Pancreas (tissue), 10 donors: ENCODE data around the gene SLC22A31. TPM values are rescaled to one million over a fixed set of nuclear protein-coding genes. Genes with fewer than 3 reads are reported as not detected.

Experiments
- ATAC-seq, 4 donors: fragments of 200-7000 bp; cut with Tn5 transposase; one replicate each; pipeline versions ENCODE4 v1.8.0 to v1.9.1; 2020; ENCODE audit warnings: mild to moderate bottlenecking in 4 of 4, moderate library complexity in 4 of 4
- DNase-seq, 6 donors: peaks; one replicate each; pipeline ENCODE4 v3.0.0-alpha.2; 2020
- FAIRE-seq: peaks from 2 replicates; lab custom pipeline; 2012; peaks lifted over from hg19 to GRCh38; lab: Jason Lieb, UNC
- H3K27ac ChIP-seq, 4 donors: fragments of 200-600 bp; sonication (generic); 1 replicate in 3 of 4; 2 replicates in 1 of 4; pipeline versions ENCODE4 v1.5.0 to v1.8.0; 2020
- H3K27me3 ChIP-seq, 4 donors: fragments of 200-600 bp; one replicate each; pipeline ENCODE4 v1.8.0; 2021
- H3K36me3 ChIP-seq, 3 donors: fragments of 200-600 bp; sonication (generic) in 1 of 3; one replicate each; pipeline versions ENCODE4 v1.5.0 to v1.8.0; 2020 to 2021
- H3K4me1 ChIP-seq, 3 donors: fragments of 200-600 bp; one replicate each; pipeline ENCODE4 v1.8.0; 2021
- H3K4me3 ChIP-seq, 4 donors: fragments of 200-600 bp; sonication (generic) in 2 of 4; one replicate each; pipeline versions ENCODE4 v1.5.0 to v1.8.0; 2020 to 2021
- H3K9me3 ChIP-seq, 4 donors: fragments of 200-600 bp; one replicate each; pipeline ENCODE4 v1.8.0; 2021
- CTCF ChIP-seq, 4 donors: fragments of 200-600 bp; sonication (generic) in 3 of 4; IDR thresholded peaks; one replicate each; pipeline versions ENCODE4 v1.5.0 to v1.8.0; 2021; ENCODE audit warnings: antibody characterized with exemption in 4 of 4
- WGBS, 2 donors: extraction: QIAGEN DNeasy Blood & Tissue Kit; methylation state at CpG; one replicate each; pipeline ENCODE4 v1.1.7; 2013; 5-methylcytosine and 5-hydroxymethylcytosine counted together
- intact Hi-C, 3 donors: fragments of 100-400 bp; cut with DNase I; formaldehyde crosslinking; loops; one replicate each; pipeline versions ENCODE4 v1.11.1 to v1.14.2; 2022
- polyA plus RNA-seq, 2 donors: library from polyadenylated mRNA; stranded (reverse); fragments of 200-250 nt; gene quantifications; one replicate each; pipeline ENCODE4 v1.2.3, GENCODE V29; 2013
- total RNA-seq, 6 donors: library from RNA; stranded (reverse); fragmentation: NEBNext Ultra II Directional in 4 of 6; extraction: Animal tissue kit (Norgen Biotek cat#: 25700) in 4 of 6; gene quantifications; one replicate each; pipeline versions ENCODE4 v1.2.1 to v1.2.4, GENCODE V29; 2021 to 2023
- donor health status: healthy with polysubstance abuse.
- donor health status: DM: no; HTN: no; CAD: no; lungs with moderate emphysema.
- donor health status: DM: no; HTN: no; CAD: no.
- donor health status: control.
- donor health status: control.
- donor health status: Bipolar disorder and iron deficiency.
- donor health status: DM: yes; HTN: yes; CAD: no.
- donor health status: DM: no; HTN: no; CAD: no.
- donor health status: DM: no; HTN: no; CAD: no.
- donor health status: DM: yes; HTN: yes; CAD: no.

Gene SLC22A31
- total and polyA plus RNA-seq, 8 donors, result 0.37 to 131 (median 39.0) TPM

- ATAC-seq (no peak), FAIRE-seq (no peak), DNase-seq (peak in 4 of 6 donors; percentile 16 to 70 (median 44))
- intact Hi-C loops, result no loop called here
- no peak for TF ChIP-seq CTCF (IDR thresholded peaks at IDR 0.05)
- Histone ChIP-seq H3K9me3 (no peaks in the 10 kb centered on the region), H3K36me3 (no peaks in the 10 kb centered on the region), H3K4me1 (no peaks in the 10 kb centered on the region), H3K4me3 (no peak overlapping the region), H3K27ac (no peak overlapping the region), H3K27me3 (no peaks in the 10 kb centered on the region)
- WGBS, 2 donors, result 77 to 84% methylated on average over 28 of the region's 28 CpGs
Observed at GRCh38 chr16:89198417-89199240, 1.7 kb downstream of the SLC22A31 start.

GRCh38 chr16:89197633-89198416, 2.5 kb downstream of the SLC22A31 start:
- DNase-seq (peak in 3 of 6 donors; percentile 18 to 77 (median 57)), FAIRE-seq (no peak), ATAC-seq (no peak)
- WGBS, 2 donors, result 76 to 78% methylated on average over 26 of the region's 26 CpGs
- Histone ChIP-seq H3K4me3 (no peak overlapping the region), H3K27me3 (no peaks in the 10 kb centered on the region), H3K4me1 (no peaks in the 10 kb centered on the region), H3K36me3 (no peaks in the 10 kb centered on the region), H3K27ac (no peak overlapping the region), H3K9me3 (no peaks in the 10 kb centered on the region)
- TF ChIP-seq CTCF (IDR thresholded peaks at IDR 0.05), result no peak
- intact Hi-C loops, result no loop called here

- no peak overlapping the region for H3K27ac ChIP-seq
- H3K4me3 ChIP-seq, result no peak overlapping the region
- intact Hi-C loops, result no loop called here
- no peak for TF ChIP-seq CTCF (IDR thresholded peaks at IDR 0.05)
- no peaks in the 10 kb centered on the region for H3K27me3 ChIP-seq
- DNase-seq (peak in 3 of 6 donors; percentile 15 to 75 (median 30)), FAIRE-seq (no peak), ATAC-seq (no peak)
- H3K4me1 ChIP-seq, result no peaks in the 10 kb centered on the region
- no peaks in the 10 kb centered on the region for H3K9me3 ChIP-seq
- 84 to 88% methylated on average over 13 of the region's 13 CpGs for WGBS, 2 donors
- no peaks in the 10 kb centered on the region for H3K36me3 ChIP-seq
Observed at GRCh38 chr16:89197033-89197632, 3.2 kb downstream of the SLC22A31 start.

- Histone ChIP-seq H3K36me3 (no peaks in the 10 kb centered on the region), H3K4me3 (no peak overlapping the region), H3K27ac (no peak overlapping the region), H3K4me1 (peaks cover 0 to 4% (median 0%) of the 10 kb centered on the region in 3 donors), H3K9me3 (no peaks in the 10 kb centered on the region), H3K27me3 (no peaks in the 10 kb centered on the region)
- ATAC-seq (no peak), DNase-seq (peak in 4 of 6 donors; percentile 15 to 77 (median 44)), FAIRE-seq (no peak)
- 81 to 88% methylated on average over 18 to 21 of the region's 21 CpGs for WGBS, 2 donors
- no peak for TF ChIP-seq CTCF (IDR thresholded peaks at IDR 0.05)
- intact Hi-C loops, result no loop called here
Observed at GRCh38 chr16:89195521-89196171, 4.7 kb downstream of the SLC22A31 start.
